PC-3 (cell line): ENCODE results near the gene CCDC32.

Experiments used
- EZH2 ChIP-seq: fragments of 300-600 bp; sonication (generic); IDR thresholded peaks from one replicate; pipeline ENCODE4 v1.6.1; 2017; ENCODE audit warnings: antibody characterized with exemption, mild to moderate bottlenecking, low read length; ENCODE audit not compliant: unreplicated experiment
- TF ChIP-seq, protein P1 (sequence below): fragments of 300-600 bp; sonication (generic); conservative IDR thresholded peaks from 2 replicates; pipeline ENCODE4 v1.5.1; 2017; ENCODE audit warnings: antibody characterized with exemption, low read depth, mild to moderate bottlenecking, low read length

DNA sequence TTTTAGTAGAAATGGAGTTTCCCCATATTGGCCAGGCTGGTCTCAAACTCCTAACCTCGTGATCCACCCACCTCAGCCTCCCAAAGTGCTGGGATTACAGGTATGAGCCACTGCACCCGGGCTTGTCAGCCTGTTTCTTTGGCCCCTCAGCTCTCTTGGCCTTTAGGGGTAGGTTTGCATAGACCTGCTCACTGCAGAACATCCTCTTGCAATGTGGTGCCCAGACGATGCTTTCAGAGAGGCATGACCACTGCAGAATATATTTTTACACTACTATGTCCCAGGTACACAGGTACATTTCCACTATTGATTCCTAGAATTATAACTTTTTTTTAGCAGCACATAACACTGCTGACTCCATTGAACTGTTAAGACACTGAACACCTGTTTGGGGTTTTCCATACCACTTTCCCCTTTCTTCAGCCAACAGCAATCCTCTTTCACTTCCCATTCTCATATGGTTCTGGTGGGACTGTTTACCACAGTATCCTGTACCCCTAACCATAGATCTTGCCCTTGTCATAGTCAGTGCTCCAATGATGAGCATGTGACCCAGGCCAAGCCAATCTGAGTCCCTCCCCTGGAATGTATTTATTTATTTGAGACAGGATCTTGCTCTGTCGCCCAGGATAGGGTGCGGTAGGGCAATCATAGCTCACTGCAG lies 21.1 kb downstream of the CCDC32 start:
- TF ChIP-seq EZH2 = no peak
- TF ChIP-seq, protein P1, sequence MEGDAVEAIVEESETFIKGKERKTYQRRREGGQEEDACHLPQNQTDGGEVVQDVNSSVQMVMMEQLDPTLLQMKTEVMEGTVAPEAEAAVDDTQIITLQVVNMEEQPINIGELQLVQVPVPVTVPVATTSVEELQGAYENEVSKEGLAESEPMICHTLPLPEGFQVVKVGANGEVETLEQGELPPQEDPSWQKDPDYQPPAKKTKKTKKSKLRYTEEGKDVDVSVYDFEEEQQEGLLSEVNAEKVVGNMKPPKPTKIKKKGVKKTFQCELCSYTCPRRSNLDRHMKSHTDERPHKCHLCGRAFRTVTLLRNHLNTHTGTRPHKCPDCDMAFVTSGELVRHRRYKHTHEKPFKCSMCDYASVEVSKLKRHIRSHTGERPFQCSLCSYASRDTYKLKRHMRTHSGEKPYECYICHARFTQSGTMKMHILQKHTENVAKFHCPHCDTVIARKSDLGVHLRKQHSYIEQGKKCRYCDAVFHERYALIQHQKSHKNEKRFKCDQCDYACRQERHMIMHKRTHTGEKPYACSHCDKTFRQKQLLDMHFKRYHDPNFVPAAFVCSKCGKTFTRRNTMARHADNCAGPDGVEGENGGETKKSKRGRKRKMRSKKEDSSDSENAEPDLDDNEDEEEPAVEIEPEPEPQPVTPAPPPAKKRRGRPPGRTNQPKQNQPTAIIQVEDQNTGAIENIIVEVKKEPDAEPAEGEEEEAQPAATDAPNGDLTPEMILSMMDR = no peak
